ENCODE measurements around the gene YPEL2. TPM values are rescaled to one million over a fixed set of nuclear protein-coding genes. Genes with fewer than 3 reads are reported as not detected.
A peak's percentile ranks its signal among the peaks of the same experiment; 100 is the strongest.

YPEL2 gene
- total and polyA plus RNA-seq, 8 donors, result 13.8 to 23.6 (median 19.3) TPM

DNA sequence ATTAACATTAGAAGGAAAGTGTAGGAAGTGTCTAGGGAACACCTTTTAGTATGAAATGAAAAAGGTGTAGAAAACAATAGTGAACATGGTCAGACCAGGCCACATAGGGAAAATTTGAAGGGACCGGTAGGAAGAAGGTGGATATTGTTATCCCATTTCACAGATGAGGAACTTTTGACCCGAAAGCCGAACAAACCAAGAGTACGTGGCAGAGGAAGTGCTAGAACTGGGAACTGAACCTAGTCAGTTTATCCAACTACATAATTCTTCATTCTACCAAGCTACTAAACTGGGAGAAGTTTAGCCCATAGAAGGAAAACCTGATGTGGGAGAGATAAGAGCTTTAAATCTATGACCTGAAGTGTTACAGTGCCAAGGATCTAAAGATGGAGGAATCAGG lies 43.2 kb downstream of the YPEL2 start:
- intact Hi-C loops (cut with DNase I), result no loop called here
- TF ChIP-seq, protein P1, sequence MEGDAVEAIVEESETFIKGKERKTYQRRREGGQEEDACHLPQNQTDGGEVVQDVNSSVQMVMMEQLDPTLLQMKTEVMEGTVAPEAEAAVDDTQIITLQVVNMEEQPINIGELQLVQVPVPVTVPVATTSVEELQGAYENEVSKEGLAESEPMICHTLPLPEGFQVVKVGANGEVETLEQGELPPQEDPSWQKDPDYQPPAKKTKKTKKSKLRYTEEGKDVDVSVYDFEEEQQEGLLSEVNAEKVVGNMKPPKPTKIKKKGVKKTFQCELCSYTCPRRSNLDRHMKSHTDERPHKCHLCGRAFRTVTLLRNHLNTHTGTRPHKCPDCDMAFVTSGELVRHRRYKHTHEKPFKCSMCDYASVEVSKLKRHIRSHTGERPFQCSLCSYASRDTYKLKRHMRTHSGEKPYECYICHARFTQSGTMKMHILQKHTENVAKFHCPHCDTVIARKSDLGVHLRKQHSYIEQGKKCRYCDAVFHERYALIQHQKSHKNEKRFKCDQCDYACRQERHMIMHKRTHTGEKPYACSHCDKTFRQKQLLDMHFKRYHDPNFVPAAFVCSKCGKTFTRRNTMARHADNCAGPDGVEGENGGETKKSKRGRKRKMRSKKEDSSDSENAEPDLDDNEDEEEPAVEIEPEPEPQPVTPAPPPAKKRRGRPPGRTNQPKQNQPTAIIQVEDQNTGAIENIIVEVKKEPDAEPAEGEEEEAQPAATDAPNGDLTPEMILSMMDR (IDR thresholded peaks at IDR 0.05), result no peak
- DNase-seq (no peak), ATAC-seq (no peak)
- H3K36me3 ChIP-seq, result no peaks in the 10 kb centered on the region
- H3K4me1 ChIP-seq, result peaks cover 42 to 80% of the 10 kb centered on the region in 2 donors
- no peaks in the 10 kb centered on the region for H3K9me3 ChIP-seq
- no peak overlapping the region for H3K4me3 ChIP-seq
- no peaks in the 10 kb centered on the region for H3K27me3 ChIP-seq
- peak overlapping the region; percentile 78 to 88 for H3K27ac ChIP-seq

GRCh38 chr17:59375857-59376256 lies 44.4 kb downstream of the YPEL2 start:
- Histone ChIP-seq H3K27ac (peak overlapping the region in 1 of 2 donors; percentile 78), H3K36me3 (no peaks in the 10 kb centered on the region), H3K27me3 (no peaks in the 10 kb centered on the region), H3K4me1 (peaks cover 38 to 69% of the 10 kb centered on the region in 2 donors), H3K4me3 (no peak overlapping the region), H3K9me3 (no peaks in the 10 kb centered on the region)
- intact Hi-C loops (cut with DNase I), result no loop called here
- no peak for ATAC-seq
- no peak for DNase-seq
- TF ChIP-seq, protein P1 (IDR thresholded peaks at IDR 0.05), result no peak

DNA sequence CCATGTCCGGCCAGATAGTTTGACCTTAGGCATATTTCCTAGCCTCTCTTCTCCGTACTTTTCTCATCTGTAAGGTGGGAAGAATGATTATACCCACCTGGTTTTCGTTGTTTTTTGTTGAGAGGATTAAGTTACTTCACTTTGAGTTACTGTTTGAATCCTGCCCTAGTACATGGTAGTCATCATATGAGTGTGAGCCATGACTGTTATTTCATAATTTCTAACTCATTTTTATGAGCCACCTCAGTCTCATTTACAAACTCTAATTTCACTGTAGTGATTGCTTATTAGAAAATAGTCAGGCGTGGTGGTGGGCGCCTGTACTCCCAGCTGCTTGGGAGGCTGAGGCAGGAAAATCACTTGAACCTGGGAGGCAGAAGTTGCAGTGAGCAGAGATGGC lies 45.1 kb downstream of the YPEL2 start:
- ATAC-seq (no peak), DNase-seq (no peak)
- TF ChIP-seq, protein P1 (IDR thresholded peaks at IDR 0.05), result no peak
- H3K27ac ChIP-seq, result no peak overlapping the region
- intact Hi-C loops (cut with DNase I), result no loop called here
- H3K36me3 ChIP-seq, result no peaks in the 10 kb centered on the region
- H3K4me3 ChIP-seq, result no peak overlapping the region
- H3K4me1 ChIP-seq, result peaks cover 33 to 69% of the 10 kb centered on the region in 2 donors
- H3K9me3 ChIP-seq, result no peaks in the 10 kb centered on the region
- H3K27me3 ChIP-seq, result no peaks in the 10 kb centered on the region

GRCh38 chr17:59377410-59377809 lies 46.0 kb downstream of the YPEL2 start:
- H3K27me3 ChIP-seq, result no peaks in the 10 kb centered on the region
- intact Hi-C loops (cut with DNase I), result no loop called here
- no peak for ATAC-seq

GRCh38 chr17:59378675-59379074 lies 47.2 kb downstream of the YPEL2 start:
- ATAC-seq, result peak; percentile 19
- H3K27ac ChIP-seq, result peak overlapping the region in 1 of 2 donors; percentile 9

More at GRCh38 chr17:59377410-59377809, 46.0 kb downstream of the YPEL2 start:
- H3K9me3 ChIP-seq, result no peaks in the 10 kb centered on the region
- DNase-seq, result no peak
- H3K36me3 ChIP-seq, result no peaks in the 10 kb centered on the region
- H3K4me1 ChIP-seq, result peaks cover 37 to 63% of the 10 kb centered on the region in 2 donors
- H3K4me3 ChIP-seq, result no peak overlapping the region
- H3K27ac ChIP-seq, result no peak overlapping the region
- TF ChIP-seq, protein P1 (IDR thresholded peaks at IDR 0.05), result no peak

More at GRCh38 chr17:59378675-59379074, 47.2 kb downstream of the YPEL2 start:
- intact Hi-C loops (cut with DNase I), result no loop called here
- no peaks in the 10 kb centered on the region for H3K27me3 ChIP-seq
- no peak for DNase-seq
- peaks cover 24 to 50% of the 10 kb centered on the region in 2 donors for H3K4me1 ChIP-seq
- no peak overlapping the region for H3K4me3 ChIP-seq
- H3K36me3 ChIP-seq, result no peaks in the 10 kb centered on the region
- H3K9me3 ChIP-seq, result no peaks in the 10 kb centered on the region
- TF ChIP-seq, protein P1 (IDR thresholded peaks at IDR 0.05), result no peak

Measured in left lung (tissue), 10 donors.